ENCODE data around the gene ICA1. TPM values are rescaled to one million over a fixed set of nuclear protein-coding genes. Genes with fewer than 3 reads are reported as not detected.

The ICA1 gene
- total RNA-seq, 4 donors from 2014 or later, result 1.6 to 20.9 (median 4.0) TPM

- no peak overlapping the region for H3K4me3 ChIP-seq
- H3K36me3 ChIP-seq, result no peaks in the 10 kb centered on the region
- no peak for ATAC-seq
- peaks cover 0 to 7% of the 10 kb centered on the region in 2 donors for H3K4me1 ChIP-seq
- TF ChIP-seq CTCF (IDR thresholded peaks at IDR 0.05 in 4 of 5, conservative IDR thresholded peaks at IDR 0.05 in 1 of 5) (no peak), POLR2A (IDR thresholded peaks at IDR 0.05) (no peak)
- intact Hi-C loops (cut with DNase I; ENCODE audit: low total_unique reads) (no loop called here), in situ Hi-C loops (cut with MboI; ENCODE audit: low sequenced_read_pairs in 4 of 4) (no loop called here)
- no peaks in the 10 kb centered on the region for H3K9me3 ChIP-seq
- no peaks in the 10 kb centered on the region for H3K27me3 ChIP-seq
- no peak for DNase-seq
- H3K27ac ChIP-seq, result no peak overlapping the region
Measured at GRCh38 chr7:8185926-8186683, 75.9 kb downstream of the ICA1 start.

- in situ Hi-C loops (cut with MboI; ENCODE audit: low sequenced_read_pairs in 4 of 4), result no loop called here
- ATAC-seq, result no peak
- intact Hi-C loops (cut with DNase I; ENCODE audit: low total_unique reads), result no loop called here
Measured at GRCh38 chr7:8184221-8184620, 77.7 kb downstream of the ICA1 start.

GRCh38 chr7:8179486-8179885 is 82.5 kb downstream of the ICA1 start:
- Histone ChIP-seq H3K4me1 (peaks cover 0 to 6% of the 10 kb centered on the region in 2 donors), H3K27ac (no peak overlapping the region), H3K4me3 (no peak overlapping the region), H3K36me3 (no peaks in the 10 kb centered on the region), H3K27me3 (no peaks in the 10 kb centered on the region), H3K9me3 (no peaks in the 10 kb centered on the region)
- no peak for ATAC-seq
- intact Hi-C loops (cut with DNase I; ENCODE audit: low total_unique reads) (no loop called here), in situ Hi-C loops (cut with MboI; ENCODE audit: low sequenced_read_pairs in 4 of 4) (no loop called here)
- TF ChIP-seq POLR2A (IDR thresholded peaks at IDR 0.05) (no peak), CTCF (IDR thresholded peaks at IDR 0.05 in 4 of 5, conservative IDR thresholded peaks at IDR 0.05 in 1 of 5) (no peak)
- DNase-seq, result no peak

More at GRCh38 chr7:8184221-8184620, 77.7 kb downstream of the ICA1 start:
- no peak for TF ChIP-seq CTCF (IDR thresholded peaks at IDR 0.05 in 4 of 5, conservative IDR thresholded peaks at IDR 0.05 in 1 of 5)
- TF ChIP-seq POLR2A (IDR thresholded peaks at IDR 0.05), result no peak
- Histone ChIP-seq H3K27me3 (no peaks in the 10 kb centered on the region), H3K4me3 (no peak overlapping the region), H3K9me3 (no peaks in the 10 kb centered on the region), H3K4me1 (no peaks in the 10 kb centered on the region), H3K36me3 (no peaks in the 10 kb centered on the region), H3K27ac (no peak overlapping the region)
- no peak for DNase-seq

GRCh38 chr7:8178353-8178752 is 83.6 kb downstream of the ICA1 start:
- Histone ChIP-seq H3K4me1 (peaks cover 4 to 10% of the 10 kb centered on the region in 2 donors), H3K4me3 (no peak overlapping the region), H3K36me3 (no peaks in the 10 kb centered on the region), H3K9me3 (no peaks in the 10 kb centered on the region), H3K27me3 (no peaks in the 10 kb centered on the region), H3K27ac (no peak overlapping the region)
- no peak for DNase-seq
- intact Hi-C loops (cut with DNase I; ENCODE audit: low total_unique reads), result no loop called here
- TF ChIP-seq CTCF (IDR thresholded peaks at IDR 0.05 in 4 of 5, conservative IDR thresholded peaks at IDR 0.05 in 1 of 5) (no peak), POLR2A (IDR thresholded peaks at IDR 0.05) (no peak)
- ATAC-seq, result no peak
- in situ Hi-C loops (cut with MboI; ENCODE audit: low sequenced_read_pairs in 4 of 4), result no loop called here

Data from gastrocnemius medialis (tissue), 4 donors.